Raji (cell line): Measurements from ENCODE around the gene NBEA.

Experiments used
- POLR2A ChIP-seq: IDR thresholded peaks from 2 replicates; pipeline ENCODE4 v1.6.1; 2011; ENCODE audit warnings: low read depth, low read length, control low read depth; ENCODE audit not compliant: insufficient read depth

Gene NBEA

GRCh38 chr13:34942732-34943435 is 814 bp downstream of the NBEA start:
- no peak for TF ChIP-seq POLR2A

GRCh38 chr13:34943436-34944273 is 1.6 kb downstream of the NBEA start:
- no peak for TF ChIP-seq POLR2A

GRCh38 chr13:34944274-34944634 is 2.2 kb downstream of the NBEA start:
- TF ChIP-seq POLR2A: no peak

- no peak for TF ChIP-seq POLR2A
Observed at GRCh38 chr13:34944751-34945150, 2.7 kb downstream of the NBEA start.

GRCh38 chr13:34951528-34951927 is 9.5 kb downstream of the NBEA start:
- TF ChIP-seq POLR2A: no peak

GRCh38 chr13:34959489-34959888 is 17.4 kb downstream of the NBEA start:
- TF ChIP-seq POLR2A: no peak

- no peak for TF ChIP-seq POLR2A
Observed at GRCh38 chr13:34964558-34964957, 22.5 kb downstream of the NBEA start.

GRCh38 chr13:34967851-34968562 is 25.9 kb downstream of the NBEA start:
- TF ChIP-seq POLR2A: no peak

- no peak for TF ChIP-seq POLR2A
Observed at GRCh38 chr13:34970961-34971360, 28.9 kb downstream of the NBEA start.

- TF ChIP-seq POLR2A: no peak
Observed at GRCh38 chr13:34971473-34971872, 29.4 kb downstream of the NBEA start.

GRCh38 chr13:34988330-34988791 is 46.3 kb downstream of the NBEA start:
- no peak for TF ChIP-seq POLR2A

GRCh38 chr13:34990399-34991214 is 48.5 kb downstream of the NBEA start:
- TF ChIP-seq POLR2A: no peak

- no peak for TF ChIP-seq POLR2A
Observed at GRCh38 chr13:34993470-34993869, 51.4 kb downstream of the NBEA start.

- TF ChIP-seq POLR2A: no peak
Observed at GRCh38 chr13:35005051-35005450, 63.0 kb downstream of the NBEA start.
